Measurements from ENCODE around the gene SLC9C2.
"Not testable (repeated sequence)": the region's sequence is repeated elsewhere in the genome, so short reads cannot be mapped to it uniquely, and the experiment has no call there.

The SLC9C2 gene

GRCh38 chr1:173479649-173480048 is 123.2 kb downstream of the SLC9C2 start:
- no peak for DNase-seq

- DNase-seq: peak; percentile 46
These were observed 124.7 kb downstream of the SLC9C2 start for GRCh38 chr1:173478094-173478674.

- DNase-seq: no peak
These were observed 125.4 kb downstream of the SLC9C2 start, which contains the start of gene PRDX6 for GRCh38 chr1:173477286-173478093. Gene PRDX6 (plus strand): TSS chr1:173477335. CDS start chr1:173477398, 63 bp downstream.

GRCh38 chr1:173476665-173477285 is 126.1 kb downstream of the SLC9C2 start:
- DNase-seq: peak; percentile 93

GRCh38 chr1:173476197-173476664 is 126.6 kb downstream of the SLC9C2 start:
- no peak for DNase-seq

GRCh38 chr1:173475564-173476196 is 127.2 kb downstream of the SLC9C2 start:
- no peak for DNase-seq

GRCh38 chr1:173474780-173475421 is 128.0 kb downstream of the SLC9C2 start:
- DNase-seq: not testable (repeated sequence)

GRCh38 chr1:173474097-173474779 is 128.6 kb downstream of the SLC9C2 start:
- no peak for DNase-seq

- DNase-seq: no peak
These were observed 129.3 kb downstream of the SLC9C2 start for GRCh38 chr1:173473599-173474011.

- DNase-seq: no peak
These were observed 132.3 kb downstream of the SLC9C2 start for GRCh38 chr1:173470608-173471007.

- DNase-seq: no peak
These were observed 133.2 kb downstream of the SLC9C2 start for GRCh38 chr1:173469656-173470055.

GRCh38 chr1:173467426-173467825 is 135.4 kb downstream of the SLC9C2 start:
- no peak for DNase-seq

GRCh38 chr1:173464185-173464584 is 138.7 kb downstream of the SLC9C2 start:
- not testable (repeated sequence) for DNase-seq

- not testable (repeated sequence) for DNase-seq
These were observed 140.2 kb downstream of the SLC9C2 start for GRCh38 chr1:173462666-173463065.

- no peak for DNase-seq
These were observed 143.0 kb downstream of the SLC9C2 start for GRCh38 chr1:173459885-173460284.

GRCh38 chr1:173454966-173455524 is 147.8 kb downstream of the SLC9C2 start:
- DNase-seq: no peak

- DNase-seq: no peak
These were observed 148.9 kb downstream of the SLC9C2 start for GRCh38 chr1:173453982-173454381.

- no peak for DNase-seq
These were observed 150.9 kb downstream of the SLC9C2 start for GRCh38 chr1:173451981-173452380.
